ENCODE data around the gene AFDN. TPM values are rescaled to one million over a fixed set of nuclear protein-coding genes. Genes with fewer than 3 reads are reported as not detected.
A peak's percentile ranks its signal among the peaks of the same experiment; 100 is the strongest.

The AFDN gene
- polyA plus RNA-seq, 6 donors from 2014 or later, result 0.71 to 5.4 (median 2.6) TPM

DNA sequence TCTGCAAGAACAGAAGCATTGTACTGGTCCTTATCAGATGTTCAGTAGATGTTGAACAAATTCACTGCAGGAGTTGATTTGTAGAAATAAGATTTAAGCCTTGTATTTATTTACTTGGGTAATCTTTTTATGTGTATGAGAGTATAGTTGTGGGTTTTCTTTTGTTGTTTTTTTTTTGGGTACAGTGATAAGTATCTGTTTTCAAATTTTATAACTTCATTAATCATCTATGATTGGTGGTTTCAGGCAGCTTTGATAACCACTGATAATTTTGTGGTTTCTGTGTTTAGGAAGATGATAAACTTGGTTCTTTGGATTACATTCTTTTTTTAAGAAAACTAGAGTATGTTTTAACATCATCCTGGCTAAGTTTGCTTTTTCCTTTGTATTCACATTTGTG is 2.8 kb downstream of the AFDN start:
- no peak for ATAC-seq (ENCODE audit: low read depth in 2 of 2)
- Mint-ChIP-seq H3K9me3 (peaks cover 0 to 8% (median 3%) of the 10 kb centered on the region in 7 donors), H3K27me3 (peaks cover 37 to 61% (median 42%) of the 10 kb centered on the region in 3 donors), H3K4me3 (peak overlapping the region in 2 of 8 donors; percentile 8 to 87), H3K36me3 (peaks cover 5% of the 10 kb centered on the region in 2 donors), H3K4me1 (peaks cover 16 to 36% (median 30%) of the 10 kb centered on the region in 3 donors), H3K27ac (no peak overlapping the region)
- no peak for DNase-seq

DNA sequence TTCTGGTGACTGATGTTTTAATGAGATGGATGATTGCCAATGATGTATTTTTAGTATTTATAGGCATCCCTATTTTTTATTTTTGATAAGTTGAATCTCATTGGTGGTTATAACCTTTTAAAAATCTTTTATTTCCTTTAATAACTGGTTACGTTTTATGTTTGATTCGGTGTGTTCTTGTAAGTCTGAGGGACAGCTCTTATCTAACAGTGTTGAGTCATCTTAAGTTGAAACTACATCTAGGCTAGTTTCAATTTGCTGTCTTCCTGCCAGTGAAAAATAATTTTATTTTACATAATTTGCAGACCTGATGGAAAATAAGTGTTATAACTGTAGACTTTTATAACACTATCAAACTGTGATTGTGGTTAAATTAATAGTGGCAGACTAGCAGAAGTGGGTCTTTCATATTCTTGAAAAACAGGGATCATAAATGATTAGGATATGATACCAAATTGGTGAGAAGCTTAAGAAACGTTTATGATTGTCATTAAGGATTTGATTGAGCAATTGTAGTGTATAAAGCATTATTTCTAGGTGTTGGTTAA is 4.6 kb downstream of the AFDN start:
- Mint-ChIP-seq H3K4me1 (peaks cover 12 to 20% (median 19%) of the 10 kb centered on the region in 3 donors), H3K9me3 (peaks cover 0 to 2% (median 0%) of the 10 kb centered on the region in 7 donors), H3K27ac (no peak overlapping the region), H3K27me3 (peaks cover 37 to 59% (median 42%) of the 10 kb centered on the region in 3 donors), H3K36me3 (peaks cover 5% of the 10 kb centered on the region in 2 donors), H3K4me3 (no peak overlapping the region)
- ATAC-seq (ENCODE audit: low read depth in 2 of 2) (no peak), DNase-seq (no peak)

GRCh38 chr6:167832497-167833395 is 6.0 kb downstream of the AFDN start:
- peaks cover 0 to 2% (median 0%) of the 10 kb centered on the region in 7 donors for H3K9me3 Mint-ChIP-seq
- H3K27ac Mint-ChIP-seq, result no peak overlapping the region
- DNase-seq (no peak), ATAC-seq (ENCODE audit: low read depth in 2 of 2) (no peak)
- H3K4me1 Mint-ChIP-seq, result peaks cover 7 to 17% (median 13%) of the 10 kb centered on the region in 3 donors
- H3K4me3 Mint-ChIP-seq, result peak overlapping the region in 1 of 8 donors; percentile 25
- H3K27me3 Mint-ChIP-seq, result peaks cover 34 to 56% (median 42%) of the 10 kb centered on the region in 3 donors
- H3K36me3 Mint-ChIP-seq, result peaks cover 5% of the 10 kb centered on the region in 2 donors

- Mint-ChIP-seq H3K4me3 (peak overlapping the region in 1 of 8 donors; percentile 25), H3K27me3 (peaks cover 33 to 56% (median 40%) of the 10 kb centered on the region in 3 donors), H3K4me1 (peaks cover 4 to 11% (median 7%) of the 10 kb centered on the region in 3 donors), H3K36me3 (peaks cover 5% of the 10 kb centered on the region in 2 donors), H3K9me3 (peaks cover 0 to 2% (median 0%) of the 10 kb centered on the region in 7 donors), H3K27ac (no peak overlapping the region)
- no peak for DNase-seq
- no peak for ATAC-seq (ENCODE audit: low read depth in 2 of 2)
These were observed 6.7 kb downstream of the AFDN start for GRCh38 chr6:167833396-167833763.

- Mint-ChIP-seq H3K36me3 (peaks cover 2 to 4% of the 10 kb centered on the region in 2 donors), H3K4me3 (no peak overlapping the region), H3K27me3 (peaks cover 29 to 45% (median 32%) of the 10 kb centered on the region in 3 donors), H3K9me3 (peaks cover 0 to 2% (median 0%) of the 10 kb centered on the region in 7 donors), H3K4me1 (peaks cover 4 to 10% (median 6%) of the 10 kb centered on the region in 3 donors), H3K27ac (no peak overlapping the region)
- DNase-seq (no peak), ATAC-seq (ENCODE audit: low read depth in 2 of 2) (no peak)
These were observed 8.5 kb downstream of the AFDN start for GRCh38 chr6:167835260-167835659.

DNA sequence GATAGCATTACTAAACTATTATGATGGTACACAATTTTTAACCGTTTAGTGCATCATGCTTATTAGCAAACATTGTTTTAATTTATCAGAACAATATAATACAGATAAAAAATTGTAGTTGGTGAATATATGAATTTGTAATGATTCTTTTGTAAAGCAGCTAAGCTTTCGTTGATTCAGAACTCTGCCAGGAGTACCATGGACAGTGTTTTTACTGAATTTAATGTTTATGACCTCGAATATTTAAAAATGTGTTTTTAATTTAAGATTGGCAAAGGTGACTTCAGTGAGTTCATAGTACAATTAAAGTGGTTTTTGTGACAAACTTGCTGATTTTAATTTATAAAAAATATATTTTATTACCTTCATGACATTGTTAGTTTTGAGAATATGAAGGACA is 10.0 kb downstream of the AFDN start:
- no peak overlapping the region for H3K4me3 Mint-ChIP-seq
- no peak for ATAC-seq (ENCODE audit: low read depth in 2 of 2)
- H3K4me1 Mint-ChIP-seq, result peaks cover 4 to 10% (median 6%) of the 10 kb centered on the region in 3 donors
- H3K27ac Mint-ChIP-seq, result no peak overlapping the region
- no peaks in the 10 kb centered on the region for H3K36me3 Mint-ChIP-seq
- H3K9me3 Mint-ChIP-seq, result no peaks in the 10 kb centered on the region
- peaks cover 22 to 35% (median 27%) of the 10 kb centered on the region in 3 donors for H3K27me3 Mint-ChIP-seq
- no peak for DNase-seq

- no peak for DNase-seq
- Mint-ChIP-seq H3K36me3 (no peaks in the 10 kb centered on the region), H3K4me1 (peaks cover 1 to 2% (median 2%) of the 10 kb centered on the region in 3 donors), H3K4me3 (no peak overlapping the region), H3K27me3 (peaks cover 14 to 25% (median 17%) of the 10 kb centered on the region in 3 donors), H3K9me3 (no peaks in the 10 kb centered on the region), H3K27ac (no peak overlapping the region)
- ATAC-seq (ENCODE audit: low read depth in 2 of 2), result no peak
These were observed 11.6 kb downstream of the AFDN start for GRCh38 chr6:167838207-167838748.

GRCh38 chr6:167839343-167839742 is 12.6 kb downstream of the AFDN start:
- Mint-ChIP-seq H3K9me3 (no peaks in the 10 kb centered on the region), H3K27me3 (peaks cover 15 to 19% (median 18%) of the 10 kb centered on the region in 3 donors), H3K27ac (no peak overlapping the region), H3K36me3 (no peaks in the 10 kb centered on the region), H3K4me1 (no peaks in the 10 kb centered on the region), H3K4me3 (no peak overlapping the region)
- ATAC-seq (ENCODE audit: low read depth in 2 of 2) (no peak), DNase-seq (no peak)

DNA sequence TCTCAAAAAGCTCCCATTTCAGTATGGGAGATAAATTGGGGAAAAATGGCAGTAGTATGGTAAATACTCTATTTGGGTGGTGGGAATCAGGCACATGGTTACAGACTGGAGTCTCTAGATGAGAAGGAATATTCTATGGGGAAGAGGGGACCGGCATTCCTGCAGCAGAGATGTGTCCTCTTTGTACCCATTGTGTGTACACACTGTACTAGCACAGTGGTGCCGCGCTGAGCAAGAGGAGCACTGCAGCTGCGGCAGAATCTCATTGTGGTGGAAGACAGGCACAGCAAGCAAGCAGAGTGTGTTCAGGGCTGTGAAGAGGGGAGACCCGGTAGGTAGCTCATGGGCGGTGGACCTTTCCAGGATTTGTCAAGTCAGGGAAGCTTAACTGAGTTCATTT is 13.0 kb downstream of the AFDN start:
- H3K9me3 Mint-ChIP-seq, result no peaks in the 10 kb centered on the region

GRCh38 chr6:167840160-167840525 is 13.4 kb downstream of the AFDN start:
- H3K4me1 Mint-ChIP-seq, result no peaks in the 10 kb centered on the region
- H3K27me3 Mint-ChIP-seq, result peaks cover 10 to 19% (median 11%) of the 10 kb centered on the region in 3 donors
- DNase-seq, result no peak
- H3K27ac Mint-ChIP-seq, result no peak overlapping the region
- no peaks in the 10 kb centered on the region for H3K9me3 Mint-ChIP-seq
- no peak for ATAC-seq (ENCODE audit: low read depth in 2 of 2)
- H3K4me3 Mint-ChIP-seq, result no peak overlapping the region
- H3K36me3 Mint-ChIP-seq, result no peaks in the 10 kb centered on the region

More for the DNA sequence above, 13.0 kb downstream of the AFDN start:
- Mint-ChIP-seq H3K27ac (no peak overlapping the region), H3K4me3 (no peak overlapping the region), H3K27me3 (peaks cover 14 to 19% (median 15%) of the 10 kb centered on the region in 3 donors), H3K4me1 (no peaks in the 10 kb centered on the region), H3K36me3 (no peaks in the 10 kb centered on the region)
- DNase-seq (no peak), ATAC-seq (ENCODE audit: low read depth in 2 of 2) (no peak)

GRCh38 chr6:167840526-167841179 is 13.9 kb downstream of the AFDN start:
- no peaks in the 10 kb centered on the region for H3K36me3 Mint-ChIP-seq
- H3K27me3 Mint-ChIP-seq, result peaks cover 11 to 19% (median 15%) of the 10 kb centered on the region in 3 donors
- H3K4me1 Mint-ChIP-seq, result no peaks in the 10 kb centered on the region
- no peak overlapping the region for H3K4me3 Mint-ChIP-seq
- H3K9me3 Mint-ChIP-seq, result no peaks in the 10 kb centered on the region
- H3K27ac Mint-ChIP-seq, result no peak overlapping the region
- ATAC-seq (ENCODE audit: low read depth in 2 of 2) (no peak), DNase-seq (no peak)

GRCh38 chr6:167841981-167842380 is 15.3 kb downstream of the AFDN start:
- no peaks in the 10 kb centered on the region for H3K36me3 Mint-ChIP-seq
- no peak for DNase-seq
- H3K4me1 Mint-ChIP-seq, result no peaks in the 10 kb centered on the region
- no peak overlapping the region for H3K27ac Mint-ChIP-seq
- ATAC-seq (ENCODE audit: low read depth in 2 of 2), result no peak
- H3K4me3 Mint-ChIP-seq, result no peak overlapping the region
- H3K9me3 Mint-ChIP-seq, result no peaks in the 10 kb centered on the region
- peaks cover 11 to 19% (median 14%) of the 10 kb centered on the region in 3 donors for H3K27me3 Mint-ChIP-seq

DNA sequence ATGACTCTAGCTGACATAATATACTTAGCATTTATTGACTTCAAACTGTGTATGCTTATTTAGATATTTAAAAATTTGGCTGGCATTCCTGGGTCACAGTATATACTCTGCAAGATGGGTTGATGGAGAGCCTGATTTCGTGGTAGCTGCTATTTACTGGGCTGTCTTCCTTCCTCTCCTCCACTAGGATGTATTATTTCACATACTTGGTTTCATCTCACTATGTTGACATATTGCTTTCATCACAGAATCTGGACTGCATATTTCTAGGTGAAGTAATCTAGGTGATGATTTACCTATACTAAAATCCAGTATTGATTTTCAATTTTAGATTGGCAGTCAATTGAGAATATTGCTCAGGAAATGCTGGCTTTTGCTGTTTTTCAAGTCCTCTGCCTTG is 15.7 kb downstream of the AFDN start:
- no peaks in the 10 kb centered on the region for H3K36me3 Mint-ChIP-seq
- H3K9me3 Mint-ChIP-seq, result no peaks in the 10 kb centered on the region
- ATAC-seq (ENCODE audit: low read depth in 2 of 2) (no peak), DNase-seq (no peak)
- H3K4me3 Mint-ChIP-seq, result no peak overlapping the region
- no peaks in the 10 kb centered on the region for H3K4me1 Mint-ChIP-seq
- H3K27ac Mint-ChIP-seq, result no peak overlapping the region
- H3K27me3 Mint-ChIP-seq, result peaks cover 15 to 24% (median 19%) of the 10 kb centered on the region in 3 donors
